NT2/D1 (cell line): Measurements from ENCODE around the gene NOL3.

Experiments used
- SUZ12 ChIP-seq: IDR thresholded peaks from 2 replicates; pipeline ENCODE4 v1.6.1; 2011; ENCODE audit not compliant: insufficient read length, insufficient read depth; ENCODE audit errors: extremely low read depth
- YY1 ChIP-seq: IDR thresholded peaks from 2 replicates; pipeline ENCODE4 v1.6.1; 2011; ENCODE audit not compliant: insufficient read length, insufficient read depth
- ZNF274 ChIP-seq: IDR thresholded peaks from 2 replicates; pipeline ENCODE4 v1.6.1; 2011; ENCODE audit warnings: mild to moderate bottlenecking, low read depth, low read length

- TF ChIP-seq YY1 (no peak), SUZ12 (no peak), ZNF274 (no peak)
Observed at GRCh38 chr16:67142342-67142741, 28.0 kb upstream of the NOL3 start.
